Ascending aorta (tissue), 2 donors: ENCODE measurements around the gene ZMYM1. TPM values are rescaled to one million over a fixed set of nuclear protein-coding genes. Genes with fewer than 3 reads are reported as not detected.

ENCODE experiments used
- DNase-seq, 2 donors: peaks; one replicate each; pipeline ENCODE4 v3.0.0-alpha.2; 2019; ENCODE audit warnings: low spot score in 2 of 2
- H3K27ac ChIP-seq, 2 donors: fragments of 200-600 bp; sonication (generic); one replicate each; pipeline ENCODE4 v1.5.1; 2016 to 2017; ENCODE audit warnings: mild to moderate bottlenecking in 1 of 2
- H3K27me3 ChIP-seq: fragments of 200-600 bp; sonication (generic); one replicate; pipeline ENCODE4 v1.5.1; 2017
- H3K36me3 ChIP-seq, 2 donors: fragments of 200-600 bp; sonication (generic); one replicate each; pipeline ENCODE4 v1.5.1; 2016
- H3K4me1 ChIP-seq, 2 donors: fragments of 200-600 bp; sonication (generic); one replicate each; pipeline ENCODE4 v1.5.1; 2016 to 2017; ENCODE audit warnings: mild to moderate bottlenecking in 1 of 2
- H3K4me3 ChIP-seq, 2 donors: fragments of 200-600 bp; sonication (generic); one replicate each; pipeline ENCODE4 v1.5.1; 2016 to 2017; ENCODE audit warnings: mild to moderate bottlenecking in 1 of 2
- H3K9me3 ChIP-seq, 2 donors: fragments of 200-600 bp; sonication (generic); one replicate each; pipeline ENCODE4 v1.5.1; 2016
- intact Hi-C: fragments of 100-400 bp; cut with DNase I; formaldehyde crosslinking; loops from one replicate; pipeline ENCODE4 v1.15.1; 2023
- total RNA-seq: library from RNA; depleted of rRNA; stranded (reverse); fragments of >200 nt; gene quantifications from one replicate; pipeline ENCODE4 v1.1.0, GENCODE V29; 2016
- TF ChIP-seq, protein P1 (sequence below), 3 experiments: fragments of 200-600 bp in 2 of 3; fragments of 450-650 bp in 1 of 3; sonication (generic) in 2 of 3; IDR thresholded peaks; one replicate each; pipeline ENCODE4 v1.5.1; 2016 to 2019; ENCODE audit warnings: antibody characterized with exemption in 3 of 3, mild to moderate bottlenecking in 1 of 3, moderate library complexity in 1 of 3

The ZMYM1 gene
- total RNA-seq: 4.6 TPM

GRCh38 chr1:35079003-35079930, at the start of gene ZMYM1:
Gene ZMYM1, plus strand, starts transcription at chr1:35079385. Its CDS starts 14,603 bp downstream, at chr1:35093988.
- TF ChIP-seq, protein P1, sequence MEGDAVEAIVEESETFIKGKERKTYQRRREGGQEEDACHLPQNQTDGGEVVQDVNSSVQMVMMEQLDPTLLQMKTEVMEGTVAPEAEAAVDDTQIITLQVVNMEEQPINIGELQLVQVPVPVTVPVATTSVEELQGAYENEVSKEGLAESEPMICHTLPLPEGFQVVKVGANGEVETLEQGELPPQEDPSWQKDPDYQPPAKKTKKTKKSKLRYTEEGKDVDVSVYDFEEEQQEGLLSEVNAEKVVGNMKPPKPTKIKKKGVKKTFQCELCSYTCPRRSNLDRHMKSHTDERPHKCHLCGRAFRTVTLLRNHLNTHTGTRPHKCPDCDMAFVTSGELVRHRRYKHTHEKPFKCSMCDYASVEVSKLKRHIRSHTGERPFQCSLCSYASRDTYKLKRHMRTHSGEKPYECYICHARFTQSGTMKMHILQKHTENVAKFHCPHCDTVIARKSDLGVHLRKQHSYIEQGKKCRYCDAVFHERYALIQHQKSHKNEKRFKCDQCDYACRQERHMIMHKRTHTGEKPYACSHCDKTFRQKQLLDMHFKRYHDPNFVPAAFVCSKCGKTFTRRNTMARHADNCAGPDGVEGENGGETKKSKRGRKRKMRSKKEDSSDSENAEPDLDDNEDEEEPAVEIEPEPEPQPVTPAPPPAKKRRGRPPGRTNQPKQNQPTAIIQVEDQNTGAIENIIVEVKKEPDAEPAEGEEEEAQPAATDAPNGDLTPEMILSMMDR (IDR thresholded peaks at IDR 0.05): no peak
- peak within 1 kb of the TSS; percentile 74 to 77 for H3K4me3 ChIP-seq
- H3K9me3 ChIP-seq: no peaks in the 10 kb centered on the region
- H3K4me1 ChIP-seq: peaks cover 0 to 5% of the 10 kb centered on the region in 2 donors
- peaks cover 0 to 3% of the 10 kb centered on the region in 2 donors for H3K36me3 ChIP-seq
- H3K27me3 ChIP-seq: no peaks in the 10 kb centered on the region
- peak; percentile 19 to 89 for DNase-seq
- peak within 1 kb of the TSS; percentile 85 to 94 for H3K27ac ChIP-seq
- intact Hi-C loops: loop anchor here (1.0 to 2.0 kb wide), 2 partner anchors 48 to 94 kb away; partner anchors contain the start of genes TMEM35B and ZMYM6

DNA sequence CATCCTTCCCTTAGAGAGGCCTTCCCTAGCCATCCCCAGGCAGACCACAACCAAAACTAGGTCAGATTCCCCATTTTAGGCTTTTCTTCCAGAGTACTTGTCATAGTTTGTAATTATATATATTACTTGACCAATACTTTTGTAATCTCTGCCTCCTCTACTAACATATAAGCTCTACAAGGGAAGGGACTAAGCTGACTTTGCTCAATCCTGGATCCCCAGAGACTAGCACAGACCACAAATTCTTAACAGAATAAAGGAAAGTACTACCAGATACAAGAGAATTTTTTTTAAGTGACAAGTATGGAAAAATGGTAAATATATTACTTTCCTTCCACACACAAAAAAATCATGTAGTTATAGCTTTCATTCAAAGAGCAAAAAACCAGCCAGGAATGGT, 49.4 kb upstream of the ZMYM1 start:
- peaks cover 0 to 16% of the 10 kb centered on the region in 2 donors for H3K4me1 ChIP-seq
- TF ChIP-seq, protein P1 (IDR thresholded peaks at IDR 0.05): no peak
- H3K36me3 ChIP-seq: peaks cover 0 to 8% of the 10 kb centered on the region in 2 donors
- peaks cover 0 to 6% of the 10 kb centered on the region in 2 donors for H3K9me3 ChIP-seq
- no peak overlapping the region for H3K27ac ChIP-seq
- H3K27me3 ChIP-seq: no peaks in the 10 kb centered on the region
- peak overlapping the region; percentile 65 to 84 for H3K4me3 ChIP-seq
- intact Hi-C loops: loop anchor here (2.0 to 5.0 kb wide), 5 partner anchors 47 to 238 kb away; partner anchors contain the start of genes SFPQ, SMIM12, ZMYM1 and ZMYM4
- no peak for DNase-seq

GRCh38 chr1:35030338-35030737, 48.8 kb upstream of the ZMYM1 start:
- Histone ChIP-seq H3K4me1 (peaks cover 0 to 16% of the 10 kb centered on the region in 2 donors), H3K27ac (peak overlapping the region; percentile 91 to 94), H3K9me3 (peaks cover 0 to 6% of the 10 kb centered on the region in 2 donors), H3K27me3 (no peaks in the 10 kb centered on the region), H3K4me3 (peak overlapping the region; percentile 65 to 84), H3K36me3 (peaks cover 0 to 8% of the 10 kb centered on the region in 2 donors)
- TF ChIP-seq, protein P1 (IDR thresholded peaks at IDR 0.05): no peak
- no peak for DNase-seq
- intact Hi-C loops: loop anchor here (2.0 to 5.0 kb wide), 5 partner anchors 48 to 237 kb away; partner anchors contain the start of genes SFPQ, SMIM12, ZMYM1 and ZMYM4

DNA sequence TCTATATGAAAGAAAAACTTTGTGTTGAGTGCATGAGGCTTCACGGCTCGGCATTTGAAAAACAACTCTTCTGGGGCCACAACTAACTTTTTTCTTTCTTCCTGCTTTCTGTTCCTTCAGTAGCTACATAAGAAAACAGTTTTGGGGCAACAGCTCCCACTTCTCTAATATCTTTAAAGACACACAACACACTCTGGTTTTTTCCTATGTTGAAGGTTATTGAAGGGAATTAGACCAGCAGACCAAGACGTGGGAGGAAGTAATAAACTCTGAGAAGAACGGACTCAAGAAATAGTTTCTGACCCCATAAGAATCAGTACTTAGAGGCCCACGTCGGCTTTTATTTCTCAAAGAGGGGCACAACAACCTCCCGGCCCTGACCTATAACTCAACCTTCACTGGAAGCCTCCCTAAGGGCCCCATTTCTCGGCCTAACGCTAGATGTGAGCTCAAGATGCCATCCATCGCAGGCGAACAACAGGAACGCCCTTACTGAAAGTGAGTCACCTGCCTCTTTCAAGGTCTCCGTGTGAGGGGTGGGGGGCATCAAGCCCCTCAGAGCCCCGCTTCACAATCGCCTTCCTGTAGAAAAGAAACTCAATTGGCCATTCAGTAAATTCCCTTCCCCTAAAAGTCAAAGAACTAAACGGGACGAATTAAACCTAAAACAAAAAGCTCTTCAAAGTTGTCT, 48.3 kb upstream of the ZMYM1 start:
- TF ChIP-seq, protein P1 (IDR thresholded peaks at IDR 0.05): no peak

DNA sequence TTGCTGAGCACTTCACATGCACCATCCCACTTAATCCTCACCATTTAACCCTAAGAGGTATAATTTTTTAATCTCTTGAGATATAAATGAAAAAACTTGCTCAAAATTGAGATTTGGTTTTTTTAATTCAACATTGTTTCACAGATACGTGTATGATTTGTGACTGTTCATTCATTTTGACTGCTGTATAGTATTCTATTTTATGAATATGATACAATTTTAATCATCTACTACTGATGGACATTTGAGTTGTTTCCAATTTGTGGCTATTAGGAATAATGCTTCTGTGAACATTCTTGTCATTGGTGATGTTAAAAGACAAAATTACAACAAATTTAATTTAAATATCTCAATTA, 46.8 kb upstream of the ZMYM1 start:
- peaks cover 0 to 2% of the 10 kb centered on the region in 2 donors for H3K36me3 ChIP-seq
- peaks cover 0 to 16% of the 10 kb centered on the region in 2 donors for H3K4me1 ChIP-seq
- no peak for DNase-seq
- H3K4me3 ChIP-seq: peak overlapping the region in 1 of 2 donors; percentile 84
- intact Hi-C loops: loop anchor here (5.0 kb wide), 2 partner anchors 50 to 235 kb away; partner anchors contain the start of gene ZMYM4
- H3K27me3 ChIP-seq: no peaks in the 10 kb centered on the region
- TF ChIP-seq, protein P1 (IDR thresholded peaks at IDR 0.05): no peak
- H3K9me3 ChIP-seq: peaks cover 0 to 6% of the 10 kb centered on the region in 2 donors
- H3K27ac ChIP-seq: peak overlapping the region in 1 of 2 donors; percentile 94

More for the DNA sequence above, 48.3 kb upstream of the ZMYM1 start:
- H3K4me3 ChIP-seq: peak overlapping the region; percentile 65 to 84
- H3K27me3 ChIP-seq: no peaks in the 10 kb centered on the region
- peaks cover 0 to 8% of the 10 kb centered on the region in 2 donors for H3K36me3 ChIP-seq
- DNase-seq: peak in 1 of 2 donors; percentile 65
- intact Hi-C loops: loop anchor here (2.0 to 5.0 kb wide), 5 partner anchors 48 to 236 kb away; partner anchors contain the start of genes SFPQ, SMIM12, ZMYM1 and ZMYM4
- H3K27ac ChIP-seq: peak overlapping the region; percentile 91 to 94
- H3K4me1 ChIP-seq: peaks cover 0 to 16% of the 10 kb centered on the region in 2 donors
- peaks cover 0 to 6% of the 10 kb centered on the region in 2 donors for H3K9me3 ChIP-seq
